Measurements from ENCODE around the gene CASZ1.

DNA sequence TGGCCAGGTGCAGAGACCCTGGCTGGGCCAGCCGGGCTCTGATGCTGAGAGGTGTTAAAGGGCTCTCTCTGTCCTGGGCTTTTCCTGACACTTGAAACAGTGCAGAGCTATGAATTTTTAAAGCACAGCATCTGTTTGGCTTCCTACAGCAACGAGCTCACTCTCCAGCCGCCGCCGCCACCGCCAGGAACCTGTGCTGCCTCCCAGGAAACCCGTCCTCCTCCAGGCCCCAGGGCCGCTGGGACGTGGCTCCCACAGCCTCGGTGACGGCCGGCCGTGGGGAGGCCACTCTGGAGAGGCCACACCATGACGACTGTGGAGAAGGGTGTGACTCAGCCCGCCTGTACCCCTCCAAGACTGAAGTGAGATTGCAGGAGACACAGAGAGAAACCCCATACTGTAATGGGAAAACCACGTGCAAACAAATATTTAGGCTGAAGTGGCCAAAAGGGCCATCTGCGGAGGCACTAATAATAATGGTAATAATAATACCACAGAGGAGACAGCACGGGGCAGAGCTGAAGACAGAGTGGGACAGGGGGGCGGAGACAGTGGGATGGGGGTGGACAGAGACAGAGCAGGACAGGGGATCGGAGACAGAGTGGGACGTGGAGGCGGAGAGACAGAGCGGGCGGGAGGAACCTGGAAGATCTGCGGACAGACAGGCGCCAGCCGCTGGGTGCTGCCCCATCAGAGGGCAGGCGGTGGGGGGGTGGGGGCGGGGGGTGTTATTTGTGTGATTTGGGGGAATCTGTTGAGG is 139.2 kb downstream of the CASZ1 start:
- TF ChIP-seq, protein P1, sequence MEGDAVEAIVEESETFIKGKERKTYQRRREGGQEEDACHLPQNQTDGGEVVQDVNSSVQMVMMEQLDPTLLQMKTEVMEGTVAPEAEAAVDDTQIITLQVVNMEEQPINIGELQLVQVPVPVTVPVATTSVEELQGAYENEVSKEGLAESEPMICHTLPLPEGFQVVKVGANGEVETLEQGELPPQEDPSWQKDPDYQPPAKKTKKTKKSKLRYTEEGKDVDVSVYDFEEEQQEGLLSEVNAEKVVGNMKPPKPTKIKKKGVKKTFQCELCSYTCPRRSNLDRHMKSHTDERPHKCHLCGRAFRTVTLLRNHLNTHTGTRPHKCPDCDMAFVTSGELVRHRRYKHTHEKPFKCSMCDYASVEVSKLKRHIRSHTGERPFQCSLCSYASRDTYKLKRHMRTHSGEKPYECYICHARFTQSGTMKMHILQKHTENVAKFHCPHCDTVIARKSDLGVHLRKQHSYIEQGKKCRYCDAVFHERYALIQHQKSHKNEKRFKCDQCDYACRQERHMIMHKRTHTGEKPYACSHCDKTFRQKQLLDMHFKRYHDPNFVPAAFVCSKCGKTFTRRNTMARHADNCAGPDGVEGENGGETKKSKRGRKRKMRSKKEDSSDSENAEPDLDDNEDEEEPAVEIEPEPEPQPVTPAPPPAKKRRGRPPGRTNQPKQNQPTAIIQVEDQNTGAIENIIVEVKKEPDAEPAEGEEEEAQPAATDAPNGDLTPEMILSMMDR (IDR thresholded peaks at IDR 0.05) = no peak
- TF ChIP-seq EZH2 (IDR thresholded peaks at IDR 0.05) = no peak

Measured in neural progenitor cell (in vitro differentiated cells).